DMS53 treated with DMSO at 0.1 percent for 48 hours (cell line): ENCODE measurements around the gene CAPN15.
"Not testable (repeated sequence)": the region's sequence is repeated elsewhere in the genome, so short reads cannot be mapped to it uniquely, and the experiment has no call there.

Experiments used
- DNase-seq: peaks from one replicate; lab custom pipeline; 2025; ENCODE audit not compliant: unreplicated experiment; lab: John Stamatoyannopoulos, UW

Gene CAPN15

GRCh38 chr16:505479-506245, 21.9 kb upstream of the CAPN15 start:
- no peak for DNase-seq

GRCh38 chr16:506246-506546, 21.3 kb upstream of the CAPN15 start:
- no peak for DNase-seq

- DNase-seq = not testable (repeated sequence)
These were observed 20.0 kb upstream of the CAPN15 start for GRCh38 chr16:507527-507926.

GRCh38 chr16:507996-508395, 19.5 kb upstream of the CAPN15 start:
- DNase-seq = no peak

- peak; percentile 73 for DNase-seq
These were observed 18.4 kb upstream of the CAPN15 start for GRCh38 chr16:508884-509736.

- DNase-seq = no peak
These were observed 17.3 kb upstream of the CAPN15 start for GRCh38 chr16:510066-510825.

- no peak for DNase-seq
These were observed 14.7 kb upstream of the CAPN15 start for GRCh38 chr16:512802-513201.

- no peak for DNase-seq
These were observed 13.6 kb upstream of the CAPN15 start for GRCh38 chr16:513950-514349.

- DNase-seq = no peak
These were observed 12.2 kb upstream of the CAPN15 start for GRCh38 chr16:515175-515938.

- no peak for DNase-seq
These were observed 11.6 kb upstream of the CAPN15 start for GRCh38 chr16:515939-516226.

- DNase-seq = no peak
These were observed 11.2 kb upstream of the CAPN15 start for GRCh38 chr16:516301-516700.

- no peak for DNase-seq
These were observed 8.7 kb upstream of the CAPN15 start for GRCh38 chr16:518858-519257.

- DNase-seq = no peak
These were observed 8.1 kb upstream of the CAPN15 start for GRCh38 chr16:519425-519824.

GRCh38 chr16:519841-520687, 7.4 kb upstream of the CAPN15 start:
- no peak for DNase-seq

GRCh38 chr16:520847-521246, 6.7 kb upstream of the CAPN15 start:
- no peak for DNase-seq

GRCh38 chr16:521381-522210, 5.9 kb upstream of the CAPN15 start:
- DNase-seq = peak; percentile 16

- no peak for DNase-seq
These were observed 5.0 kb upstream of the CAPN15 start for GRCh38 chr16:522320-523096.

GRCh38 chr16:523097-523741, 4.3 kb upstream of the CAPN15 start:
- no peak for DNase-seq
